AG04449 (cell line): ENCODE measurements around the gene LGR5.

ENCODE experiments used
- CTCF ChIA-PET: fragments of 350-600 bp; formaldehyde crosslinking; extraction: SDS; loops from one replicate; lab custom pipeline; 2021; ENCODE audit warnings: antibody characterized with exemption; lab: Yijun Ruan, JAX
- POLR2A ChIA-PET: fragments of 400-600, 350-600 bp; formaldehyde crosslinking; extraction: SDS; loops from one replicate; lab custom pipeline; 2020; ENCODE audit warnings: antibody characterized with exemption, inconsistent platforms; lab: Yijun Ruan, JAX
- DNase-seq: peaks from one replicate; pipeline ENCODE4 v3.0.0-alpha.2; 2010; ENCODE audit warnings: low read depth, low spot score
- H3K4me3 ChIP-seq: 2 replicates; pipeline ENCODE4 v1.5.1; 2011; ENCODE audit warnings: low read depth, mild to moderate bottlenecking, control low read depth, low read length
- TF ChIP-seq, protein P1 (sequence below): IDR thresholded peaks from one replicate; pipeline ENCODE4 v1.5.1; 2011; ENCODE audit warnings: mild to moderate bottlenecking, moderate library complexity, low read length, control low read depth, inconsistent platforms; ENCODE audit not compliant: insufficient read depth; ENCODE audit errors: missing control alignments

LGR5 gene

DNA sequence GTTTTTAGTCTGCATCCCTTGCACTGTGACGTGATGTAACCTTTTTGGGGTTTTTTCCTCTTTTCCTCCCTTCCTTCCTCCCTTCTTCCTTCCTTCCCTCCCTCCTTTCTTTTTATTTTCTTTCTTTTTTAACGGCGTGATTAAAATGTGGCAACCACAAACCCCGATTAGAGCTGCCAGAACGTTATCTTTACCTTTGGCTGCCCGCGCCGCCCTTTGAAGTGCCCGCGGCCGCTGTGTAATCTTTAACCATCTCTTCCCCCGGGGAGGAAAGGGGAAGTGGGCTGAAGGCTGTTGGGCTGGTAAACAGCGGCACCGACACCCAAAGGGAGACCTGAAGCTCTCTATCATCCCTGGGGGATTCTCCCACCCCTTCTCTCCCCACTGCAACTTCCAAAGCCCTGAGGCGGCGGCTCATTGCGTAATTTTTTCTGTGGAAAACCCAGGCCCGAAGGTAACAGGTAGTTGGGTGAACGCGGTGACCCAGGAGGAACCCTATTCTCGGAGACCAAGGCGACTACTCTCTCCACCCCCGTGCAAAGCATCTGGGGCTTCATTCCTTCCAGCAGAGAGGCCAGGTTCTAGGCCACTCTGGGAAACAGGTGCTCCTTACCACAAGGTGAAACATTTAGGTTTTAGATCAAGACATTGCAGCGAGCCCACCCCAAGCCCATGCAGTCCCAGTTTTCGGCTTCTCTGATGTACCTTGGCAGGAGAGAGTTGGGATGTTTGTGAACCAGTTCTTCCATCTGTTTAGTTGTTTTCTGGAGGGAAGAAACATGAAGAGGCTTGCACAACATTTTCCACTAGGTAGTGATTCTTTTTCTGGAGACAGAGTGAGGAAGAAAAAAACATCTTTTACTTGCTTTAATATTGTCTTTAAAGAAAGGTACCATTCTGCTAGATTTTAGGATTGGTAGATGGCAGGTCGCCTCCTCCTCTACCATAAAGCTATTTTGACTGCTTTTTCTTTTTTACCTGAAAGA, 1.5 kb downstream of the LGR5 start:
- CTCF ChIA-PET = interaction anchor here (2.2 kb wide), 1 partner anchor 25 kb away, joined by 7 read pairs; no protein-coding TSS in a partner anchor
- no peak for DNase-seq
- TF ChIP-seq, protein P1, sequence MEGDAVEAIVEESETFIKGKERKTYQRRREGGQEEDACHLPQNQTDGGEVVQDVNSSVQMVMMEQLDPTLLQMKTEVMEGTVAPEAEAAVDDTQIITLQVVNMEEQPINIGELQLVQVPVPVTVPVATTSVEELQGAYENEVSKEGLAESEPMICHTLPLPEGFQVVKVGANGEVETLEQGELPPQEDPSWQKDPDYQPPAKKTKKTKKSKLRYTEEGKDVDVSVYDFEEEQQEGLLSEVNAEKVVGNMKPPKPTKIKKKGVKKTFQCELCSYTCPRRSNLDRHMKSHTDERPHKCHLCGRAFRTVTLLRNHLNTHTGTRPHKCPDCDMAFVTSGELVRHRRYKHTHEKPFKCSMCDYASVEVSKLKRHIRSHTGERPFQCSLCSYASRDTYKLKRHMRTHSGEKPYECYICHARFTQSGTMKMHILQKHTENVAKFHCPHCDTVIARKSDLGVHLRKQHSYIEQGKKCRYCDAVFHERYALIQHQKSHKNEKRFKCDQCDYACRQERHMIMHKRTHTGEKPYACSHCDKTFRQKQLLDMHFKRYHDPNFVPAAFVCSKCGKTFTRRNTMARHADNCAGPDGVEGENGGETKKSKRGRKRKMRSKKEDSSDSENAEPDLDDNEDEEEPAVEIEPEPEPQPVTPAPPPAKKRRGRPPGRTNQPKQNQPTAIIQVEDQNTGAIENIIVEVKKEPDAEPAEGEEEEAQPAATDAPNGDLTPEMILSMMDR = no peak
- H3K4me3 ChIP-seq = peak overlapping the region; percentile 57
- POLR2A ChIA-PET = no interaction called here

DNA sequence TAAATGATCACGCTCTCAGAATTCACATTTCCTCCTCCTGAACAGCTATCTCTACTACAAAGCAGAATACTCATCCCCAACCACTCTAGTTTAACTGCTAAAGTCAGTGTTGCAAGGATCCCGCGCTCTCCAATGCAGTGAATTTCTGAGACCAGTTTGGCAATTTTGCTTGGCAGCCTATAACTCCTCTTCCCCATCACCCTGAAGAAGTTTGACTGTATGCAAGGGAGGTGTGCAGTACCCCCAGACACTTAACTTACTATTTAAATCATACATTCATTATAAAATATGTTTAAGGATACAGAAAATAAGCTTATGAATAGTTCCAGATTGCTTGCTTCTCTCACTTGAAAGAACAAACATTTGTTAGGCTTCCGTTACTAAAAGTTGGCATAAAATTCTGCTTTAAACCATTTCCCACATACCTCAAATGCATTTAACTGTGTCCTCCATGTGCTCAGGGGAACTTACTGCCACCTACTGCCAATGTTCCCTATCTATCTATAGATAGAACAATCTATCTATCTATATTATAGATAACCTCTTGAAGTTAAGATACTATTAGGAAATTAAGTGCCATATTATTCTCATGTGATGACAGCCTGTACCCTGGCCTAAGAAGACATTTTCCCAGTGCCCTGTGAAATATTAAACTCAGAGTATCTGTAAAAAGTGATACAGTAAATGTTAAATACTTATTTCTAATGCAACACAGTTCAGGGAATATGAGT, 2.4 kb downstream of the LGR5 start:
- ChIA-PET CTCF (interaction anchor here (2.2 kb wide), 1 partner anchor 26 kb away, joined by 7 read pairs; no protein-coding TSS in a partner anchor), POLR2A (no interaction called here)
- TF ChIP-seq, protein P1 = no peak
- H3K4me3 ChIP-seq = no peak overlapping the region
- DNase-seq = no peak

DNA sequence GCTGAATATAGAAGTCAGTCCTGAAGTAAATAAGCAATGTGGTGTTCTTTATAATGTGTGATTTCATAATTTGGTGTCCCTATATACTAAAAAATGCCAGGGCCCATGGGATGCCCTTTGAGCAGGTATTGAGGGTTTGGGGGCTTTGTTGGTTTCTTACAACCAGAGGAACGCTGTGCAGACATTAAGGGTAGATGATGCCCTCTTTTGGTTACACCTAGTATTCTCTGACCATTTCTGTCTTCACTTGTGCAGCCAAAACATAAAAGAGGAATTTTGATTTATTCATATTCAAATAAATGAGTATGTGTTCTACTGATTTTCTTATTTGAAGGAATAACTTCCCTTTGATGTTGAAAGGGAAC, 3.0 kb downstream of the LGR5 start:
- CTCF ChIA-PET = interaction anchor here (2.2 kb wide), 1 partner anchor 26 kb away, joined by 7 read pairs; no protein-coding TSS in a partner anchor
- TF ChIP-seq, protein P1 = no peak
- POLR2A ChIA-PET = no interaction called here
- DNase-seq = no peak
- H3K4me3 ChIP-seq = no peak overlapping the region

DNA sequence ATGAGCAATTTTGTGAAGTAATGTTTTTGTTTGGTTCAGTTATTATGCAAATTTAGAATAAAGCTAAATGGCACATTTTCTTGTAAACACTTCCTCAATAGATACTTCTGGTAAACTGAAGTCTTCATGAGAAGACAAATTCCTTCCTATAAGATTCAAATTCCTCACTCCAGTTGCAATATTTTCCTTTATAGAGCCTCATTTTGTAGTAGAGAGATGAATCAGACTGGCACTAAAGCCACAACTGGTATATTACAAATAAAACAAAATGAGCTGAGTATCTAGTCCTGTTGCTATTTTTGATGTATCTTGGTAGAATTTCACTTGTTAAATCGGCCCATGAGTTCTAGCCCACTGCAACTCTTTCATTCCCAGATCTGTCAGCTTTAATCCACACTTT, 5.5 kb downstream of the LGR5 start:
- ChIA-PET CTCF (interaction anchor here (1.1 kb wide), 1 partner anchor 192 kb away, joined by 3 read pairs; no protein-coding TSS in a partner anchor), POLR2A (no interaction called here)
- TF ChIP-seq, protein P1 = no peak
- H3K4me3 ChIP-seq = no peak overlapping the region
- no peak for DNase-seq

DNA sequence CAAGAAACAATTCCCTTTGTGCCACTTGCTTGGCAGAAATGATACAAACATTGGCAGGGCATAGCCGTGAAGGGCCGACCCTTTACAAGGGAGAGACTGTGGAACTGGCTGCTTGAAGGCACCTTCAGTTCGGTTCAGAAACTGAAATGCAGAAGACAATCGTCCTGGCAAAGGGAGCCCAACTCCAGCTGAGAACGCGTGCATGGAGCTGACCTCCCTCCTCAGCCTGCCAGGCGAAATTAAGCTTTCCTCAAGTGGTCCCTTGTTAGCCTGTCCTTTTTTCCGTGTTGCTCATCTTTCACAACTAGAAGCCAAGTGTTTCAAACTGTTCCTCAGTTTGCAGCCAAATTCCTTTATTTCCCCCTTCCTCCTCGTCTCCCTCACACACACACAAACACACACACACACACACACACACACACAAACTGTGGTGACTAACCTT, 8.1 kb downstream of the LGR5 start:
- H3K4me3 ChIP-seq = no peak overlapping the region
- ChIA-PET CTCF (no interaction called here), POLR2A (no interaction called here)
- no peak for DNase-seq
- TF ChIP-seq, protein P1 = no peak
